HG02798 (cell line): Measurements from ENCODE around the gene ESRRB.
A peak's percentile ranks its signal among the peaks of the same experiment; 100 is the strongest.

ENCODE experiments used
- ATAC-seq: cut with Tn5 transposase; IDR thresholded peaks from one replicate; pipeline ENCODE4 v1.9.1; 2021; ENCODE audit warnings: mild to moderate bottlenecking; ENCODE audit not compliant: unreplicated experiment, poor library complexity

The ESRRB gene

GRCh38 chr14:76351941-76352340 lies 24.0 kb upstream of the ESRRB start:
- ATAC-seq: no peak

- peak; percentile 62 for ATAC-seq
Measured at GRCh38 chr14:76352639-76353281, 23.2 kb upstream of the ESRRB start.

GRCh38 chr14:76354310-76354709 lies 21.6 kb upstream of the ESRRB start:
- no peak for ATAC-seq

- no peak for ATAC-seq
Measured at GRCh38 chr14:76355771-76356170, 20.2 kb upstream of the ESRRB start.

GRCh38 chr14:76371066-76371465 lies 4.9 kb upstream of the ESRRB start:
- ATAC-seq: no peak

GRCh38 chr14:76373456-76373855 lies 2.5 kb upstream of the ESRRB start:
- ATAC-seq: no peak

GRCh38 chr14:76375484-76375883 lies 453 bp upstream of the ESRRB start:
- ATAC-seq: no peak

GRCh38 chr14:76376409-76376877 lies 506 bp downstream of the ESRRB start:
- no peak for ATAC-seq

- no peak for ATAC-seq
Measured at GRCh38 chr14:76376878-76377734, 1.2 kb downstream of the ESRRB start.

GRCh38 chr14:76377735-76378074 lies 1.8 kb downstream of the ESRRB start:
- ATAC-seq: no peak

- ATAC-seq: no peak
Measured at GRCh38 chr14:76380991-76381390, 5.1 kb downstream of the ESRRB start.

- no peak for ATAC-seq
Measured at GRCh38 chr14:76381817-76382494, 6.0 kb downstream of the ESRRB start.

- ATAC-seq: no peak
Measured at GRCh38 chr14:76382495-76382832, 6.5 kb downstream of the ESRRB start.

GRCh38 chr14:76385435-76385834 lies 9.5 kb downstream of the ESRRB start:
- ATAC-seq: no peak

GRCh38 chr14:76386944-76387782 lies 11.2 kb downstream of the ESRRB start:
- ATAC-seq: peak; percentile 73

GRCh38 chr14:76389841-76390240 lies 13.9 kb downstream of the ESRRB start:
- no peak for ATAC-seq

GRCh38 chr14:76390621-76391020 lies 14.7 kb downstream of the ESRRB start:
- no peak for ATAC-seq

GRCh38 chr14:76391981-76392690 lies 16.2 kb downstream of the ESRRB start:
- no peak for ATAC-seq

GRCh38 chr14:76394569-76394968 lies 18.6 kb downstream of the ESRRB start:
- no peak for ATAC-seq

- no peak for ATAC-seq
Measured at GRCh38 chr14:76395161-76395560, 19.2 kb downstream of the ESRRB start.
